ENCODE data around the gene UBA1.

DNA sequence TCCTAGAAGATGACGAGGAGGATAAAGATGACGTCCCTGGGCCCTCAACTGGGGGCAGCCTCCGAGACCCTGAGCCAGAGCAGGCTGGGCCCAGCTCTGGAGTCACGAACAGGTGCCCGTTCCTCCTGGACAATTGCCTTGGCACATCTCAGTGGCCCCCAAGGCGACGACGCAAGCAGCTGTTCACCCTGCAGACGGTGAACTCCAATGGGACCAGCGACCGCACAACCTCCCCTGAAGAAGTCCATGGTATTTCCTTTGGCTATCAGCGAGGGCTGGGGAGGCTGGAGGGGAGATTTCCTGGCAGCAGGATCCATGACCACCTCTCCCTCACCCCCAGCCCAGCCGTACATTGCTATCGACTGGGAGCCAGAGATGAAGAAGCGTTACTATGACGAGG lies 51.0 kb downstream of the UBA1 start:
- TF ChIP-seq CTCF (IDR thresholded peaks at IDR 0.05; ENCODE audit: low read depth, low read length, poor library complexity, severe bottlenecking) (no peak), EZH2phosphoT487 (IDR thresholded peaks at IDR 0.05; ENCODE audit: borderline replicate concordance, low read length) (no peak)
